Glutamatergic neuron (in vitro differentiated cells): ENCODE data around the gene KCNH1. TPM values are rescaled to one million over a fixed set of nuclear protein-coding genes. Genes with fewer than 3 reads are reported as not detected.

Experiments
- DNase-seq: peaks from one replicate; pipeline ENCODE4 v3.0.0; 2022
- H3K27ac Mint-ChIP-seq: one replicate; pipeline ENCODE4 v1.8.0; 2020; ENCODE audit warnings: mild to moderate bottlenecking, mixed read lengths, inconsistent platforms; ENCODE audit not compliant: unreplicated experiment
- H3K27me3 Mint-ChIP-seq: one replicate; pipeline ENCODE4 v1.8.0; 2020; ENCODE audit warnings: mild to moderate bottlenecking, moderate library complexity, mixed read lengths, inconsistent platforms; ENCODE audit not compliant: unreplicated experiment
- H3K36me3 Mint-ChIP-seq: one replicate; pipeline ENCODE4 v1.8.0; 2020; ENCODE audit warnings: mild to moderate bottlenecking, mixed read lengths, inconsistent platforms; ENCODE audit not compliant: unreplicated experiment
- H3K4me1 Mint-ChIP-seq: one replicate; pipeline ENCODE4 v1.8.0; 2020; ENCODE audit warnings: mild to moderate bottlenecking, low read depth, mixed read lengths, inconsistent platforms; ENCODE audit not compliant: unreplicated experiment
- H3K4me3 Mint-ChIP-seq: one replicate; pipeline ENCODE4 v1.8.0; 2020; ENCODE audit warnings: mild to moderate bottlenecking, mixed read lengths, inconsistent platforms; ENCODE audit not compliant: unreplicated experiment
- H3K9me3 Mint-ChIP-seq: one replicate; pipeline ENCODE4 v1.8.0; 2020; ENCODE audit warnings: mild to moderate bottlenecking, moderate library complexity, mixed read lengths, inconsistent platforms; ENCODE audit not compliant: unreplicated experiment
- CTCF ChIP-seq: fragments of 200-600 bp; sonication (generic); IDR thresholded peaks from one replicate; pipeline ENCODE4 v1.5.0; 2021; ENCODE audit not compliant: partially characterized antibody, unreplicated experiment
- total RNA-seq: library from RNA; stranded (reverse); fragmentation: NEBNext Ultra II Directional; extraction: Animal tissue kit (Norgen Biotek cat#: 25700); gene quantifications from one replicate; pipeline ENCODE4 v1.2.1, GENCODE V29; 2021; ENCODE audit not compliant: unreplicated experiment

KCNH1 gene
- total RNA-seq, 1 donor from 2014 or later: 7.8 TPM

- peaks cover 11% of the 10 kb centered on the region for H3K4me1 Mint-ChIP-seq
- H3K27me3 Mint-ChIP-seq: peaks cover 4% of the 10 kb centered on the region
- no peak for TF ChIP-seq CTCF
These were observed 476.1 kb downstream of the KCNH1 start for GRCh38 chr1:210657806-210658205.

GRCh38 chr1:210655511-210655910, 478.4 kb downstream of the KCNH1 start:
- Mint-ChIP-seq H3K27me3 (peaks cover 4% of the 10 kb centered on the region), H3K36me3 (peaks cover 20% of the 10 kb centered on the region), H3K9me3 (peaks cover 4% of the 10 kb centered on the region), H3K4me3 (no peak overlapping the region), H3K27ac (no peak overlapping the region), H3K4me1 (peaks cover 9% of the 10 kb centered on the region)
- DNase-seq: no peak
- no peak for TF ChIP-seq CTCF

More at GRCh38 chr1:210657806-210658205, 476.1 kb downstream of the KCNH1 start:
- no peak overlapping the region for H3K4me3 Mint-ChIP-seq
- peaks cover 20% of the 10 kb centered on the region for H3K36me3 Mint-ChIP-seq
- no peak for DNase-seq
- no peak overlapping the region for H3K27ac Mint-ChIP-seq
- H3K9me3 Mint-ChIP-seq: peaks cover 4% of the 10 kb centered on the region

- H3K4me3 Mint-ChIP-seq: no peak overlapping the region
- H3K36me3 Mint-ChIP-seq: peaks cover 11% of the 10 kb centered on the region
- no peak overlapping the region for H3K27ac Mint-ChIP-seq
- H3K9me3 Mint-ChIP-seq: peaks cover 2% of the 10 kb centered on the region
- TF ChIP-seq CTCF: no peak
- peaks cover 4% of the 10 kb centered on the region for H3K27me3 Mint-ChIP-seq
- DNase-seq: no peak
- H3K4me1 Mint-ChIP-seq: peaks cover 9% of the 10 kb centered on the region
These were observed 479.6 kb downstream of the KCNH1 start for GRCh38 chr1:210654176-210654981.

- peaks cover 11% of the 10 kb centered on the region for H3K36me3 Mint-ChIP-seq
- peaks cover 9% of the 10 kb centered on the region for H3K4me1 Mint-ChIP-seq
- H3K9me3 Mint-ChIP-seq: peaks cover 2% of the 10 kb centered on the region
- H3K4me3 Mint-ChIP-seq: no peak overlapping the region
- no peak overlapping the region for H3K27ac Mint-ChIP-seq
- no peak for TF ChIP-seq CTCF
- peaks cover 4% of the 10 kb centered on the region for H3K27me3 Mint-ChIP-seq
- no peak for DNase-seq
These were observed 480.2 kb downstream of the KCNH1 start for GRCh38 chr1:210653771-210654170.

GRCh38 chr1:210652329-210652954, 481.5 kb downstream of the KCNH1 start:
- Mint-ChIP-seq H3K27ac (no peak overlapping the region), H3K4me3 (no peak overlapping the region), H3K9me3 (no peaks in the 10 kb centered on the region), H3K4me1 (peaks cover 9% of the 10 kb centered on the region), H3K27me3 (peaks cover 4% of the 10 kb centered on the region), H3K36me3 (peaks cover 5% of the 10 kb centered on the region)
- DNase-seq: no peak
- TF ChIP-seq CTCF: no peak
